SK-N-DZ (cell line): ENCODE results near the gene PAN2.
"Not testable (repeated sequence)": the region's sequence is repeated elsewhere in the genome, so short reads cannot be mapped to it uniquely, and the experiment has no call there.

Experiments
- DNase-seq: peaks from one replicate; pipeline ENCODE4 v3.0.0-alpha.2; 2015; ENCODE audit warnings: low spot score

PAN2 gene

GRCh38 chr12:56347255-56347654 lies 13.5 kb upstream of the PAN2 start:
- DNase-seq = not testable (repeated sequence)

DNA sequence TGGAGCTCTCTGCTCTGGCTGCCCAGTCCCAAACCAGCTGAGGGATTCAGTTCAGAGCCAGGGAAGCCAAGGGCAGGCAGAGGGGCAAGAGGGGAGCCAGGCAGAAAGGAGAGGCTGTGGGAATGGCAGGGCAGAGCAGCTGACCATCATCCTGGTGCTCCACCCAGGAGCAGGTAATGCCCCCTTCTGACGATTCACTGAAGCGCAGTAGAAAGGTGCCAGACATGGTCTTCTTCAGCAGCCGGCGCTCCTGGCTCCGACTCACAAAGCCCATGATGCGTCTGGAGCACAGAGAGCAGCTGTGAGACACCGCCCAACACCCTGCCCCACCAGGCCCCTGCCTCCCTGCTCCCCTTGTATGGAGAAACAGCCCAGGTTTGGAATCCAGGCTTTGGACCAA lies 12.9 kb upstream of the PAN2 start:
- DNase-seq = no peak

DNA sequence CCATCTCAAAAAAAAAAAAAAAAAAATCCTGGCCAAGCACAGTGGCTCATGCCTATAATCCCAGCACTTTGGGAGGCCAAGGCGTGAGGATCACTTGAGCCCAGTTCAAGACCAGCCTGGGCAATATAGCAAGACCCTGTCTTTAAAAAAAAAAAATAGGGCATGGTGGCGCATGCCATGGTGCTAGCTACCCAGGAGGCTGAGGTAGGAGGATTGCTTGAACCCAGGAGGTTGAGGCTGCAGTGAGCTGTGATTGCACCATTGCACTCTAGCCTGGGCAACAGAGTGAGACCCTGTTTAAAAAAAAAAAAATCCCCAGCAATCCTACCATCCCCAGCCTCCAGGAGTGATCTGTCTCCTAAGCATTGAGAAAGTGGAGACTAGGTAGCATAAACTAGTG lies 8.5 kb upstream of the PAN2 start:
- DNase-seq = not testable (repeated sequence)

DNA sequence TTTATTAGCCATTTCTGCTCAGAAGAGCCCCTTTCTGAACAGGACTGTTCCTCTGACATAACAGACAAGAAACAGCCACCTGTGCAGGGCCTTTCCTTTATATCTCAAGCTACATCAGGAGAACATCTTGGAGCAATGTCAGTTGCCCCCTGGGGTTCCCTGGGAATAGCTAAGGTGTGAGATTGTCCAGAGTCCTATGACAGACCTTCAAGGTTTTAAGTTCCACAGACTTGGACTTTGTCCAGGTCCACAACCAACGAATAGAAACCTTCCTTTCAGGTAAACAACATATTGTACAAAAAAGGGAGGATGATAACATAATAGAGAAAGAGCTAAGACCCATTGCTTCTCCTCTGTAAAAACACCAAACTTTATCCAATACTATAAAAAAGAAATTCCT lies 7.8 kb upstream of the PAN2 start:
- no peak for DNase-seq

DNA sequence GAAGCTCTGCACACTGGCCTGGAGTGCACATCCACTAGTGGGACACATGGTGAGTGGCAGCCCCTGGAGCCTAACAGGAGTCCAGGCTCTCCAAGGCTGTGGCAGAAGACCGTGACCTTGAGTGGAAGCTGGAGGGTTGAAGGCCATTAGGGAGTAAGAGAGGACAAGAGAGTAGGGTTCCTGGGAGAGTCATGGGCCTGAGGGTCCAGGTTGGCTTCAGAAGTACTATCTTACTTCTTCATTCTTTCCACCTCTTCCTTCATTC lies 5.3 kb upstream of the PAN2 start:
- DNase-seq = no peak

- no peak for DNase-seq
Measured at GRCh38 chr12:56338308-56339157, 4.7 kb upstream of the PAN2 start, which contains the start of gene IL23A. IL23A (plus strand) TSS chr12:56338884; CDS start chr12:56339045, 161 bp downstream.

- no peak for DNase-seq
Measured at GRCh38 chr12:56337753-56338251, 4.0 kb upstream of the PAN2 start.

GRCh38 chr12:56336361-56337167 lies 2.8 kb upstream of the PAN2 start:
- no peak for DNase-seq

DNA sequence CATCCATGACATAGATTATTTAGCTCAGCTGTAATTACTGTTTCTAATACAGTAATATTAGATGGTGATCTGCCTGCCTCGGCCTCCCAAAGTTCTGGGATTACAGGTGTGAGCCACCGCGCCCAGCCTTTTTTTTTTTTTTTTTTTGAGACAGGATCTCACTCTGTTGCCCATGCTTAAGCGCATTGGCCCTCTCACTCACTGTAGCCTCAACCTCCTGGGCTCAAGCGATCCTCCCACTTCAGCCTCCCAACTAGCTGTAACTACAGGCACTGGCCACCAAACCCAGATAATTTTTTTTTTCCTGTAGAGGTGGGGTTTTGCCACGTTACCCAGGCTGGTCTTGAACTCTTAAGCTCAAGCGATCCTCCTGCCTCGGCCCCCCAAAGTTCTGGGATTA lies 1.7 kb upstream of the PAN2 start:
- not testable (repeated sequence) for DNase-seq

DNA sequence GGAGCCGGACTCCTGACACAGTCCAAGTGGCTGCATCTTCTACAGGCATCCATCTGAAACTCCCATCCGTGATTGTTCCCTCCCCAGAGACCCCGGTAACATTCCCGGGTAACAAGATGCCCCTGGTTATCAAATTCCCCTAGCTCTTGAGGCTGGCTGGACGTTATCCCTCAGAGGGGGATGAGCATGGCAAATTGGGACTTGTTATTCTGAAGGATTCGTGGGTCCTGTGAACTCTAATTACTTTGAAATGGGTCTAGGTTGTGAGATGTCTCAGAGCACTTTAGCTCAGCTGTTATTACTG lies 642 bp upstream of the PAN2 start:
- no peak for DNase-seq

- no peak for DNase-seq
Measured at GRCh38 chr12:56333197-56333678, 562 bp downstream of the PAN2 start.

- DNase-seq = no peak
Measured at GRCh38 chr12:56332512-56333196, 1.1 kb downstream of the PAN2 start.

- DNase-seq = no peak
Measured at GRCh38 chr12:56330936-56331490, 2.8 kb downstream of the PAN2 start.

DNA sequence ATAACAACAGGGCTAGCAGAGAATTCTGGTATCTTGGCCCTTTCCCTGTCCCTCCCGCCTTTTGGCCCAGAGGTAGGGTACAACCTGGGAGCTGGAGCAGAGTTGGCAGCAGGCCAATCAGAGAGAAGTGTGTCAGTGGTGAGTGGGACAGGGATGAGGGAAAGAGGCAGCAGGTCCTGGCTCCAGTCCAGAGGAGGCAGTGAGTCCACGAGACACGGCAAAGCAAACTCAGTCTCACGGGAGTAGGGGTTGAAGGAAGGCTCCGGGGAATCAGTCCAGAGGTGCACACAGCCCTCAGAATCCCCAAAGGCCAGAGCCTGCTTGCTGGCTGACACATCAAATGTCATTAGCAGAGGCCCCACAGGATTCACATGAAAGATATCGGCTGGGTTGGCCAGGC lies 7.3 kb downstream of the PAN2 start:
- DNase-seq = no peak

- DNase-seq = no peak
Measured at GRCh38 chr12:56326126-56326525, 7.7 kb downstream of the PAN2 start.

DNA sequence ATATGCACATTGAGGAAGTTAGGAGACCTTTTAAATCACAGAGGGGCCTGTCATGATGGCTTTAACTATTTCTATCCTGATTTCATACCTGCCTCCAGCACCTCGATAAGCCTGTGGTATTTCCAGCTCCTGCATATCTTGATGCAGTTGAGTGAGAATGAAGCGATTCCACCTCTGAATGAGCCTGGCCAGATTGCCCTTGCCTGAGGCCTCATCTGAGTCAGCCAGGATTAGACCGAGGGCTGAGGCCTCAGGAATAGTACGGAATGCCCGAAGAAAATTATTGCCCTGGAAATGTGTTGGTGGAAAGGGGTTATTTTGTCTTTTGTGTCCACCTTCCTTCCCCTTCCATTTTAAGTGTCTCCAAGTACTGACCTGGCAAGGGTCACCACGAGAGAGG lies 9.6 kb downstream of the PAN2 start:
- DNase-seq = no peak

GRCh38 chr12:56321610-56322009 lies 12.2 kb downstream of the PAN2 start:
- DNase-seq = not testable (repeated sequence)

GRCh38 chr12:56321027-56321426 lies 12.8 kb downstream of the PAN2 start:
- no peak for DNase-seq

DNA sequence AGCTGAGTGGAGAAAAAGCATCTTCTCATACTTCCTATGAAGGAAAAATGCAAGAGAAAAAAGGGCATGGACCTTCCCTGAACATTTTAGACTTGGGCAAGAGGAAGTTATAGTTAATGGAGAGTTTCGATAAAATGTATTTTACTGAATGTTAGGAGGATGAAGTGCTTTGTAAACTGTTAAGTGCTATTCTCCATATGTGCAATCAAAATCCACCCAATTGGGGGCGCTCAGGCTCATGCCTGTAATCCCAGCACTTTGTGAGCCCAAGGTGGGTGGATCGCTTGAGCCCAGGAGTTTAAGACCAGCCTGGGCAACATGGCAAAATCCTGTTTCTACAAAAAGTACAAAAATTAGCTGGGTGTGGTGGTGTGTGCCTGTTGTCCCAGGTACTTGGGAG lies 16.1 kb downstream of the PAN2 start:
- no peak for DNase-seq

DNA sequence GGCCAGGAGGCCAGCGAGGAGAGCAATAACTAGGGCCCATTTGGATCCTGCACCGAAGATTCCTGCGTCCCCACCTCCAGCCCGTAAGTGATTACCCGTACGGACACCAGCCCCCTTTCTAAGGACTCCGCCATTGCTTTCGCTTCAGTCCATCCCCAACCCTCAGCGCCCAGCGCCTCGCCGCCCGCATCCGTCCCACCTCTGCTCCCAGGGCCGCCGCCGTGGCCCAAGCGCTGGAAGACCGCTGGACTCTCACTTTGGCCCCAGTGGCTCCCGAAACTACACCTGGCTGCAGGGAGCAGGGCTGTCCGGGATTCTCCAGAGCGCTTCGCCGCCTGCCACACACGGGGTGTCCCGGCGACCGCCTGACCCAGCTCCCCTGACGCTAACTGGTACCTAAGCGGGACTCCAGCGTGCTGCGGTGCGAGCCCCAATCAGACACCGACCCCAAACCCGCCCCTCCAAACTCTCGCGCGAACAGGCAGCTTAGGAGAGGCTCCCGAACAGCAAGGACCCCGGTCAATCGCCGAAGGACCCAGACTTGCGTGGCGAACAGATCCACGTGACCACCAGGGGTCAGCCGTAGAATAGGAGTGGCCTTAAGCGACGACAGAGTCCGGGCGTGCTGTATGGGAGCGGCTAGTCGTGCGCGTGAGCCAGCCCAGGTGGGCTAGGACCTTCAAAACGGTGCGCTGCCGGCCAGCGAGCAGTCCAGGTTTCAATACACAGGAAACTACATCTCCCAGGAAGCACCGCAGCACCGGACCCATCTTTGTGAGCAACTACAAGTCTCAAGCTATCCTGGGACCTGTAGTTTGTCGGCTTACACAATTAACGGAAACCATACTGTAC lies 18.0 kb downstream of the PAN2 start, which contains the start of gene CNPY2:
CNPY2 (minus strand) TSS at position 367 of the 852 bp plus-strand sequence. CDS start 771 bp downstream, outside the sequence.
- peak; percentile 98 for DNase-seq

DNA sequence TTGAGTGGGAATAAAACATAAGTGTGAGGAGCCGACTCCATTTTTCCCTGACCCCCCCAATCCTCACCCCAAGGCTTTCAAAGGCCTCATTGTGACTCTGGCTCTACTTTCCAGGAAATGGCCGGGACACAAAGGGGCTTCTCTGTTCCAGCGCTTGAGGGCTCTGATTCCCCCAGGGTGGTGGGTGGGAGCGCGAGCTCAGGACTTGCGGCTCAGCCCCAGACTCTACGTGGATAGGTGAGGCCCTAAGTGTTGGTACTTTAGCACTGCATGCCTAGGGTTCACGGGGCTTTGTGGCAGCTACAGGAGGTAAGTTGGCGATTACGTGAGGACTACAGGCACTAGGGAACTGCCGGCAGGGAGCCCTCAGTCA lies 18.6 kb downstream of the PAN2 start:
- no peak for DNase-seq
